Measurements from ENCODE around the gene ANGPTL4. TPM values are rescaled to one million over a fixed set of nuclear protein-coding genes. Genes with fewer than 3 reads are reported as not detected.

ANGPTL4 gene
- total and polyA plus RNA-seq, 2 of the 13 experiments (the other 11 are each of a cell fraction or from before 2014, with no cell fraction given), result 0.80 to 21.7 TPM

DNA sequence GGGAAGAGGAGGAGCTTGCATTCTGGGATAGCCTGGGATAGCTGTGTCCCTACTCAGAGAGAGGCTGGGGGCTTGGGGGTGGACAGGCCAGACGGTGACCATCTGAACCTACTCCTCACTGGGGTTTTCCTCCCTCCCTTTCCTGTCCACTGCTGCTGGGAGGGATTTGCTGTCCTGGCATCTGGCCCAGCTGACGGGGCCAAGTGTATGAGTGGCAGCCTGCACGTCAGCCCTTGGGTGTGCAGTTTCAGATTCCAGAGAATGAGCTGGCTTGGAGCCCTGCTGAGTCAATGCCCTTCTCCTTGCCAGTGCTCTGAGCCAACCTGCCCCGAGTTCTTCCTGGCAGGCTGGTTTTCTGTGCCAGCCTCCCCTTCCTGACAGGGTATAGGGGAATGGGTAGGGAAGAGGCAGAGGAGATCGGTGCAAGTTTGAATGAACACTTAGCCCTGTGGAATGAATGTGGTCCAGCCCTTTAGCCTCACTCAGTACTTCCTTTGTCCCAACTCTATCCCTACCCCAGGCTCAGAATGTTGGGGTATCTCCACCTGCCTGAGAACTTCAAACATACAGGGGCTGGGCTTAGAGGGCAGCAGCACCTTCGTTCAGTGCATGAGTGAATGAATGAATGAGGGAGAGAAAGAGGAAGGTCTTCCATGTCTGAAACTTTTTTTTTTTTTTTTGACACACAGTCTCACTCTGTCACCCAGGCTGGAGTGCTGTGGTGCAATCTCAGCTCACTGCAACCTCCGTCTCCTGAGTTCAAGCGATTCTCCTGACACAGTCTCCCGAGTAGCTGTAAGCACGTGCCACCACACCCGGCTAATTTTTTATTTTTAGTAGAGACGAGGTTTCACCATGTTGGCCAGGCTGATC is 1.8 kb upstream of the ANGPTL4 start (continued):
- TF ChIP-seq, protein P1, sequence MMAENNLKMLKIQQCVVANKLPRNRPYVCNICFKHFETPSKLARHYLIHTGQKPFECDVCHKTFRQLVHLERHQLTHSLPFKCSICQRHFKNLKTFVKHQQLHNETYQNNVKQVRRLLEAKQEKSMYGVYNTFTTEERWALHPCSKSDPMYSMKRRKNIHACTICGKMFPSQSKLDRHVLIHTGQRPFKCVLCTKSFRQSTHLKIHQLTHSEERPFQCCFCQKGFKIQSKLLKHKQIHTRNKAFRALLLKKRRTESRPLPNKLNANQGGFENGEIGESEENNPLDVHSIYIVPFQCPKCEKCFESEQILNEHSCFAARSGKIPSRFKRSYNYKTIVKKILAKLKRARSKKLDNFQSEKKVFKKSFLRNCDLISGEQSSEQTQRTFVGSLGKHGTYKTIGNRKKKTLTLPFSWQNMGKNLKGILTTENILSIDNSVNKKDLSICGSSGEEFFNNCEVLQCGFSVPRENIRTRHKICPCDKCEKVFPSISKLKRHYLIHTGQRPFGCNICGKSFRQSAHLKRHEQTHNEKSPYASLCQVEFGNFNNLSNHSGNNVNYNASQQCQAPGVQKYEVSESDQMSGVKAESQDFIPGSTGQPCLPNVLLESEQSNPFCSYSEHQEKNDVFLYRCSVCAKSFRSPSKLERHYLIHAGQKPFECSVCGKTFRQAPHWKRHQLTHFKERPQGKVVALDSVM (CRISPR knock-in tag; IDR thresholded peaks at IDR 0.05), result peak; percentile 72
- TF ChIP-seq TRIM24 (CRISPR knock-in tag; IDR thresholded peaks at IDR 0.05) (no peak), PCBP1 (IDR thresholded peaks at IDR 0.05; ENCODE audit: borderline replicate concordance, low read depth, low read length) (0 out of 2 replicates have a peak, but pooled peaks have one; percentile 33), CENPT (CRISPR knock-in tag; IDR thresholded peaks at IDR 0.05; ENCODE audit: low read depth) (no peak), SMARCC2 (IDR thresholded peaks at IDR 0.05) (no peak), PLRG1 (conservative IDR thresholded peaks at IDR 0.05) (no peak), ZNF773 (CRISPR knock-in tag; IDR thresholded peaks at IDR 0.05; ENCODE audit: borderline replicate concordance) (no peak), RBM39 (IDR thresholded peaks at IDR 0.05; ENCODE audit: low read depth, low read length, poor library complexity, severe bottlenecking) (no peak), NBN (conservative IDR thresholded peaks at IDR 0.05) (no peak), ZNF558 (CRISPR knock-in tag; IDR thresholded peaks at IDR 0.05; ENCODE audit: borderline replicate concordance) (no peak), SIN3B (IDR thresholded peaks at IDR 0.05; ENCODE audit: low read length) (no peak), TBP (CRISPR knock-in tag; IDR thresholded peaks at IDR 0.05) (no peak), MAZ (IDR thresholded peaks at IDR 0.05; ENCODE audit: borderline replicate concordance, low read depth, low read length) (peak; percentile 54; the same call in 1 of the 2 replicates), MAZ (CRISPR knock-in tag; IDR thresholded peaks at IDR 0.05; ENCODE audit: low read depth) (no peak)
- TF ChIP-seq, protein P2, sequence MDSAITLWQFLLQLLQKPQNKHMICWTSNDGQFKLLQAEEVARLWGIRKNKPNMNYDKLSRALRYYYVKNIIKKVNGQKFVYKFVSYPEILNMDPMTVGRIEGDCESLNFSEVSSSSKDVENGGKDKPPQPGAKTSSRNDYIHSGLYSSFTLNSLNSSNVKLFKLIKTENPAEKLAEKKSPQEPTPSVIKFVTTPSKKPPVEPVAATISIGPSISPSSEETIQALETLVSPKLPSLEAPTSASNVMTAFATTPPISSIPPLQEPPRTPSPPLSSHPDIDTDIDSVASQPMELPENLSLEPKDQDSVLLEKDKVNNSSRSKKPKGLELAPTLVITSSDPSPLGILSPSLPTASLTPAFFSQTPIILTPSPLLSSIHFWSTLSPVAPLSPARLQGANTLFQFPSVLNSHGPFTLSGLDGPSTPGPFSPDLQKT (CRISPR knock-in tag; IDR thresholded peaks at IDR 0.05; ENCODE audit: borderline replicate concordance), result no peak
- TF ChIP-seq, protein P3, sequence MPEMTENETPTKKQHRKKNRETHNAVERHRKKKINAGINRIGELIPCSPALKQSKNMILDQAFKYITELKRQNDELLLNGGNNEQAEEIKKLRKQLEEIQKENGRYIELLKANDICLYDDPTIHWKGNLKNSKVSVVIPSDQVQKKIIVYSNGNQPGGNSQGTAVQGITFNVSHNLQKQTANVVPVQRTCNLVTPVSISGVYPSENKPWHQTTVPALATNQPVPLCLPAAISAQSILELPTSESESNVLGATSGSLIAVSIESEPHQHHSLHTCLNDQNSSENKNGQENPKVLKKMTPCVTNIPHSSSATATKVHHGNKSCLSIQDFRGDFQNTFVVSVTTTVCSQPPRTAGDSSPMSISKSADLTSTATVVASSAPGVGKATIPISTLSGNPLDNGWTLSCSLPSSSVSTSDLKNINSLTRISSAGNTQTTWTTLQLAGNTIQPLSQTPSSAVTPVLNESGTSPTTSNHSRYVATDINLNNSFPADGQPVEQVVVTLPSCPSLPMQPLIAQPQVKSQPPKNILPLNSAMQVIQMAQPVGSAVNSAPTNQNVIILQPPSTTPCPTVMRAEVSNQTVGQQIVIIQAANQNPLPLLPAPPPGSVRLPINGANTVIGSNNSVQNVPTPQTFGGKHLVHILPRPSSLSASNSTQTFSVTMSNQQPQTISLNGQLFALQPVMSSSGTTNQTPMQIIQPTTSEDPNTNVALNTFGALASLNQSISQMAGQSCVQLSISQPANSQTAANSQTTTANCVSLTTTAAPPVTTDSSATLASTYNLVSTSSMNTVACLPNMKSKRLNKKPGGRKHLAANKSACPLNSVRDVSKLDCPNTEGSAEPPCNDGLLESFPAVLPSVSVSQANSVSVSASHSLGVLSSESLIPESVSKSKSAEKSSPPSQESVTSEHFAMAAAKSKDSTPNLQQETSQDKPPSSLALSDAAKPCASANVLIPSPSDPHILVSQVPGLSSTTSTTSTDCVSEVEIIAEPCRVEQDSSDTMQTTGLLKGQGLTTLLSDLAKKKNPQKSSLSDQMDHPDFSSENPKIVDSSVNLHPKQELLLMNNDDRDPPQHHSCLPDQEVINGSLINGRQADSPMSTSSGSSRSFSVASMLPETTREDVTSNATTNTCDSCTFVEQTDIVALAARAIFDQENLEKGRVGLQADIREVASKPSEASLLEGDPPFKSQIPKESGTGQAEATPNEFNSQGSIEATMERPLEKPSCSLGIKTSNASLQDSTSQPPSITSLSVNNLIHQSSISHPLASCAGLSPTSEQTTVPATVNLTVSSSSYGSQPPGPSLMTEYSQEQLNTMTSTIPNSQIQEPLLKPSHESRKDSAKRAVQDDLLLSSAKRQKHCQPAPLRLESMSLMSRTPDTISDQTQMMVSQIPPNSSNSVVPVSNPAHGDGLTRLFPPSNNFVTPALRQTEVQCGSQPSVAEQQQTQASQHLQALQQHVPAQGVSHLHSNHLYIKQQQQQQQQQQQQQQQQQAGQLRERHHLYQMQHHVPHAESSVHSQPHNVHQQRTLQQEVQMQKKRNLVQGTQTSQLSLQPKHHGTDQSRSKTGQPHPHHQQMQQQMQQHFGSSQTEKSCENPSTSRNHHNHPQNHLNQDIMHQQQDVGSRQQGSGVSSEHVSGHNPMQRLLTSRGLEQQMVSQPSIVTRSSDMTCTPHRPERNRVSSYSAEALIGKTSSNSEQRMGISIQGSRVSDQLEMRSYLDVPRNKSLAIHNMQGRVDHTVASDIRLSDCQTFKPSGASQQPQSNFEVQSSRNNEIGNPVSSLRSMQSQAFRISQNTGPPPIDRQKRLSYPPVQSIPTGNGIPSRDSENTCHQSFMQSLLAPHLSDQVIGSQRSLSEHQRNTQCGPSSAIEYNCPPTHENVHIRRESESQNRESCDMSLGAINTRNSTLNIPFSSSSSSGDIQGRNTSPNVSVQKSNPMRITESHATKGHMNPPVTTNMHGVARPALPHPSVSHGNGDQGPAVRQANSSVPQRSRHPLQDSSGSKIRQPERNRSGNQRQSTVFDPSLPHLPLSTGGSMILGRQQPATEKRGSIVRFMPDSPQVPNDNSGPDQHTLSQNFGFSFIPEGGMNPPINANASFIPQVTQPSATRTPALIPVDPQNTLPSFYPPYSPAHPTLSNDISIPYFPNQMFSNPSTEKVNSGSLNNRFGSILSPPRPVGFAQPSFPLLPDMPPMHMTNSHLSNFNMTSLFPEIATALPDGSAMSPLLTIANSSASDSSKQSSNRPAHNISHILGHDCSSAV (CRISPR knock-in tag; IDR thresholded peaks at IDR 0.05; ENCODE audit: borderline replicate concordance), result no peak
- TF ChIP-seq, protein P4, sequence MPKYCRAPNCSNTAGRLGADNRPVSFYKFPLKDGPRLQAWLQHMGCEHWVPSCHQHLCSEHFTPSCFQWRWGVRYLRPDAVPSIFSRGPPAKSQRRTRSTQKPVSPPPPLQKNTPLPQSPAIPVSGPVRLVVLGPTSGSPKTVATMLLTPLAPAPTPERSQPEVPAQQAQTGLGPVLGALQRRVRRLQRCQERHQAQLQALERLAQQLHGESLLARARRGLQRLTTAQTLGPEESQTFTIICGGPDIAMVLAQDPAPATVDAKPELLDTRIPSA (CRISPR knock-in tag; IDR thresholded peaks at IDR 0.05; ENCODE audit: borderline replicate concordance), result no peak
